Astrocyte (in vitro differentiated cells and primary cell): ENCODE measurements around the gene CYTH3. TPM values are rescaled to one million over a fixed set of nuclear protein-coding genes. Genes with fewer than 3 reads are reported as not detected.

Experiments used
- DNase-seq: peaks from one replicate; pipeline ENCODE4 v3.0.0-alpha.2; 2010; ENCODE audit warnings: low read depth
- FAIRE-seq: peaks from 2 replicates; lab custom pipeline; 2011; peaks lifted over from hg19 to GRCh38; lab: Jason Lieb, UNC
- H2AFZ ChIP-seq: 2 replicates; pipeline ENCODE4 v1.6.0; 2012; ENCODE audit warnings: low read depth, low read length, inconsistent platforms
- H3K27ac ChIP-seq: 2 replicates; pipeline ENCODE4 v1.5.1; 2011; ENCODE audit warnings: low read depth, low read length, inconsistent platforms
- H3K27me3 ChIP-seq: 2 replicates; pipeline ENCODE4 v1.6.0; 2011; ENCODE audit warnings: low read length, inconsistent platforms; ENCODE audit not compliant: insufficient read depth
- H3K36me3 ChIP-seq: 2 replicates; pipeline ENCODE4 v1.5.1; 2011; ENCODE audit warnings: low read length, inconsistent platforms; ENCODE audit not compliant: insufficient read depth
- H3K4me1 ChIP-seq: 2 replicates; pipeline ENCODE4 v1.5.1; 2011; ENCODE audit warnings: low read length, inconsistent platforms; ENCODE audit not compliant: insufficient read depth
- H3K4me2 ChIP-seq: 2 replicates; pipeline ENCODE4 v1.6.0; 2012; ENCODE audit warnings: low read length, inconsistent platforms
- H3K4me3 ChIP-seq: 2 replicates; pipeline ENCODE4 v1.5.1; 2011; ENCODE audit warnings: low read depth, mild to moderate bottlenecking, low read length, inconsistent platforms; ENCODE audit not compliant: insufficient read depth
- H3K79me2 ChIP-seq: 2 replicates; pipeline ENCODE4 v1.6.0; 2012; ENCODE audit warnings: mild to moderate bottlenecking, low read length, inconsistent platforms; ENCODE audit not compliant: insufficient read depth
- H3K9ac ChIP-seq: 2 replicates; pipeline ENCODE4 v1.6.0; 2012; ENCODE audit warnings: mild to moderate bottlenecking, low read length, inconsistent platforms
- H3K9me3 ChIP-seq: 2 replicates; pipeline ENCODE4 v1.5.1; 2012; ENCODE audit warnings: low read depth, mild to moderate bottlenecking, low read length, inconsistent platforms; ENCODE audit not compliant: insufficient read depth
- H4K20me1 ChIP-seq: 2 replicates; pipeline ENCODE4 v1.6.0; 2012; ENCODE audit warnings: low read length, inconsistent platforms; ENCODE audit not compliant: insufficient read depth
- H3K27ac Mint-ChIP-seq: one replicate; pipeline ENCODE4 v1.8.0; 2021; ENCODE audit warnings: mild to moderate bottlenecking, mixed read lengths; ENCODE audit not compliant: unreplicated experiment
- H3K27me3 Mint-ChIP-seq: one replicate; pipeline ENCODE4 v1.8.0; 2021; ENCODE audit warnings: low read depth, mixed read lengths; ENCODE audit not compliant: unreplicated experiment
- H3K36me3 Mint-ChIP-seq: one replicate; pipeline ENCODE4 v1.8.0; 2021; ENCODE audit warnings: low read depth, mixed read lengths; ENCODE audit not compliant: unreplicated experiment
- H3K4me1 Mint-ChIP-seq: one replicate; pipeline ENCODE4 v1.8.0; 2021; ENCODE audit warnings: low read depth, mixed read lengths; ENCODE audit not compliant: unreplicated experiment
- H3K4me3 Mint-ChIP-seq: one replicate; pipeline ENCODE4 v1.8.0; 2021; ENCODE audit warnings: mild to moderate bottlenecking, moderate library complexity, mixed read lengths; ENCODE audit not compliant: unreplicated experiment
- H3K9me3 Mint-ChIP-seq: one replicate; pipeline ENCODE4 v1.8.0; 2021; ENCODE audit warnings: mild to moderate bottlenecking, mixed read lengths; ENCODE audit not compliant: unreplicated experiment
- EZH2 ChIP-seq: IDR thresholded peaks from 2 replicates; pipeline ENCODE4 v1.6.1; 2012; ENCODE audit warnings: mild to moderate bottlenecking, low read length, inconsistent platforms; ENCODE audit not compliant: insufficient read depth
- total RNA-seq: library from RNA; stranded (reverse); gene quantifications from 2 replicates; pipeline ENCODE4 v1.2.1, GENCODE V29; 2021
- TF ChIP-seq, protein P1 (sequence below): IDR thresholded peaks from 2 replicates; pipeline ENCODE4 v1.5.1; 2011; ENCODE audit warnings: low read depth, mild to moderate bottlenecking, inconsistent platforms, low read length, moderate library complexity; ENCODE audit not compliant: insufficient read depth

CYTH3 gene
- total RNA-seq, 1 donor from 2014 or later: 29.3 TPM

GRCh38 chr7:6235029-6235871 lies 37.2 kb downstream of the CYTH3 start:
- no peak overlapping the region for H3K27ac ChIP-seq
- Mint-ChIP-seq H3K4me3 (no peak overlapping the region), H3K27me3 (no peaks in the 10 kb centered on the region), H3K9me3 (no peaks in the 10 kb centered on the region), H3K4me1 (peaks cover 13% of the 10 kb centered on the region), H3K27ac (no peak overlapping the region), H3K36me3 (peaks cover 16% of the 10 kb centered on the region)
- no peak overlapping the region for H2AFZ ChIP-seq
- peaks cover 87% of the 10 kb centered on the region for H3K79me2 ChIP-seq
- FAIRE-seq (no peak), DNase-seq (no peak)
- H3K9me3 ChIP-seq: no peaks in the 10 kb centered on the region
- H3K4me3 ChIP-seq: no peak overlapping the region
- H3K4me1 ChIP-seq: no peaks in the 10 kb centered on the region
- H3K9ac ChIP-seq: no peak overlapping the region
- no peaks in the 10 kb centered on the region for H3K27me3 ChIP-seq
- H3K36me3 ChIP-seq: no peaks in the 10 kb centered on the region
- H3K4me2 ChIP-seq: no peak overlapping the region
- peaks cover 46% of the 10 kb centered on the region for H4K20me1 ChIP-seq
- TF ChIP-seq, protein P1, sequence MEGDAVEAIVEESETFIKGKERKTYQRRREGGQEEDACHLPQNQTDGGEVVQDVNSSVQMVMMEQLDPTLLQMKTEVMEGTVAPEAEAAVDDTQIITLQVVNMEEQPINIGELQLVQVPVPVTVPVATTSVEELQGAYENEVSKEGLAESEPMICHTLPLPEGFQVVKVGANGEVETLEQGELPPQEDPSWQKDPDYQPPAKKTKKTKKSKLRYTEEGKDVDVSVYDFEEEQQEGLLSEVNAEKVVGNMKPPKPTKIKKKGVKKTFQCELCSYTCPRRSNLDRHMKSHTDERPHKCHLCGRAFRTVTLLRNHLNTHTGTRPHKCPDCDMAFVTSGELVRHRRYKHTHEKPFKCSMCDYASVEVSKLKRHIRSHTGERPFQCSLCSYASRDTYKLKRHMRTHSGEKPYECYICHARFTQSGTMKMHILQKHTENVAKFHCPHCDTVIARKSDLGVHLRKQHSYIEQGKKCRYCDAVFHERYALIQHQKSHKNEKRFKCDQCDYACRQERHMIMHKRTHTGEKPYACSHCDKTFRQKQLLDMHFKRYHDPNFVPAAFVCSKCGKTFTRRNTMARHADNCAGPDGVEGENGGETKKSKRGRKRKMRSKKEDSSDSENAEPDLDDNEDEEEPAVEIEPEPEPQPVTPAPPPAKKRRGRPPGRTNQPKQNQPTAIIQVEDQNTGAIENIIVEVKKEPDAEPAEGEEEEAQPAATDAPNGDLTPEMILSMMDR: no peak
- TF ChIP-seq EZH2: no peak

GRCh38 chr7:6234384-6234783 lies 38.0 kb downstream of the CYTH3 start:
- Mint-ChIP-seq H3K9me3 (no peaks in the 10 kb centered on the region), H3K27ac (no peak overlapping the region), H3K4me3 (no peak overlapping the region), H3K36me3 (peaks cover 16% of the 10 kb centered on the region), H3K27me3 (no peaks in the 10 kb centered on the region), H3K4me1 (peaks cover 13% of the 10 kb centered on the region)
- no peak overlapping the region for H3K27ac ChIP-seq
- no peak overlapping the region for H3K4me2 ChIP-seq
- DNase-seq: no peak
- TF ChIP-seq, protein P1: no peak
- no peak for TF ChIP-seq EZH2
- no peaks in the 10 kb centered on the region for H3K4me1 ChIP-seq
- H3K9ac ChIP-seq: no peak overlapping the region
- no peak overlapping the region for H2AFZ ChIP-seq
- no peak overlapping the region for H3K4me3 ChIP-seq
- H3K79me2 ChIP-seq: peaks cover 90% of the 10 kb centered on the region
- H3K36me3 ChIP-seq: no peaks in the 10 kb centered on the region
- peaks cover 46% of the 10 kb centered on the region for H4K20me1 ChIP-seq
- H3K27me3 ChIP-seq: no peaks in the 10 kb centered on the region
- no peaks in the 10 kb centered on the region for H3K9me3 ChIP-seq
- FAIRE-seq: no peak

- peaks cover 82% of the 10 kb centered on the region for H3K79me2 ChIP-seq
- no peak for DNase-seq
- no peak overlapping the region for H3K4me3 Mint-ChIP-seq
- no peaks in the 10 kb centered on the region for H3K36me3 ChIP-seq
- no peaks in the 10 kb centered on the region for H3K9me3 Mint-ChIP-seq
- no peak overlapping the region for H3K27ac ChIP-seq
- H4K20me1 ChIP-seq: peaks cover 55% of the 10 kb centered on the region
- H3K4me1 Mint-ChIP-seq: peaks cover 28% of the 10 kb centered on the region
- no peak for TF ChIP-seq EZH2
- TF ChIP-seq, protein P1: no peak
- no peaks in the 10 kb centered on the region for H3K27me3 ChIP-seq
- FAIRE-seq: no peak
- H2AFZ ChIP-seq: no peak overlapping the region
- H3K9me3 ChIP-seq: no peaks in the 10 kb centered on the region
- H3K4me1 ChIP-seq: peaks cover 13% of the 10 kb centered on the region
- no peak overlapping the region for H3K27ac Mint-ChIP-seq
- H3K4me3 ChIP-seq: no peak overlapping the region
- H3K27me3 Mint-ChIP-seq: no peaks in the 10 kb centered on the region
- no peak overlapping the region for H3K4me2 ChIP-seq
- H3K9ac ChIP-seq: no peak overlapping the region
- H3K36me3 Mint-ChIP-seq: peaks cover 16% of the 10 kb centered on the region
Observed at GRCh38 chr7:6232534-6232933, 39.9 kb downstream of the CYTH3 start.
